Mucosa of descending colon (tissue), 3 donors: ENCODE measurements around the gene AOPEP. TPM values are rescaled to one million over a fixed set of nuclear protein-coding genes. Genes with fewer than 3 reads are reported as not detected.
"Not testable (repeated sequence)": the region's sequence is repeated elsewhere in the genome, so short reads cannot be mapped to it uniquely, and the experiment has no call there.

Experiments used
- ATAC-seq: fragments of 200-7000 bp; cut with Tn5 transposase; one replicate; pipeline ENCODE4 v1.9.1; 2020; ENCODE audit warnings: mild to moderate bottlenecking, moderate library complexity
- DNase-seq, 3 donors: peaks; one replicate each; pipeline ENCODE4 v3.0.0-alpha.2; 2020
- H3K36me3 ChIP-seq: fragments of 200-600 bp; one replicate; pipeline ENCODE4 v1.8.0; 2021; ENCODE audit warnings: low read depth, mild to moderate bottlenecking
- H3K4me1 ChIP-seq: fragments of 200-600 bp; one replicate; pipeline ENCODE4 v1.8.0; 2021; ENCODE audit warnings: low read depth, mild to moderate bottlenecking
- H3K4me3 ChIP-seq: fragments of 200-600 bp; one replicate; pipeline ENCODE4 v1.8.0; 2021; ENCODE audit warnings: mild to moderate bottlenecking
- H3K9me3 ChIP-seq: fragments of 200-600 bp; one replicate; pipeline ENCODE4 v1.8.0; 2021; ENCODE audit warnings: mild to moderate bottlenecking
- CTCF ChIP-seq: fragments of 200-600 bp; IDR thresholded peaks from one replicate; pipeline ENCODE4 v1.8.0; 2022; ENCODE audit warnings: antibody characterized with exemption, mild to moderate bottlenecking
- intact Hi-C, 2 donors: fragments of 100-400 bp; cut with DNase I in 1 of 2; cut with micrococcal nuclease in 1 of 2; formaldehyde crosslinking; loops; one replicate each; pipeline versions ENCODE4 v1.11.0 to v1.11.1; 2022; cut with DNase I, micrococcal nuclease
- total RNA-seq, 3 donors: library from RNA; stranded (reverse); fragmentation: NEBNext Ultra II Directional in 2 of 3; extraction: Animal tissue kit (Norgen Biotek cat#: 25700) in 2 of 3; gene quantifications; one replicate each; pipeline versions ENCODE4 v1.2.1 to v1.2.4, GENCODE V29; 2021 to 2023
- donor health status: DM: no; HTN: no; CAD: no; lungs with moderate emphysema.
- donor health status: DM: no; HTN: no; CAD: no.
- donor health status: DM: no; HTN: yes; CAD: no.

AOPEP gene
- total RNA-seq, 3 donors from 2014 or later: 47.5 to 102 (median 57.8) TPM

GRCh38 chr9:95018099-95018936 lies 291.8 kb downstream of the AOPEP start:
- Histone ChIP-seq H3K4me1 (no peaks in the 10 kb centered on the region), H3K9me3 (no peaks in the 10 kb centered on the region), H3K36me3 (no peaks in the 10 kb centered on the region), H3K4me3 (no peak overlapping the region)
- ATAC-seq (peak; percentile 39), DNase-seq (no peak)
- intact Hi-C loops: no loop called here
- TF ChIP-seq CTCF: no peak

- H3K4me3 ChIP-seq, DNase-seq, H3K9me3 ChIP-seq, ATAC-seq, H3K36me3 ChIP-seq: not testable (repeated sequence)
- intact Hi-C loops: loop anchor here in 1 of 2 donors (10.0 kb wide), 1 partner anchor 236 kb away; no protein-coding TSS in a partner anchor
- peaks cover 22% of the 10 kb centered on the region for H3K4me1 ChIP-seq
Measured at GRCh38 chr9:95020644-95021043, 294.1 kb downstream of the AOPEP start.

- Histone ChIP-seq H3K4me1 (peaks cover 28% of the 10 kb centered on the region), H3K36me3 (no peaks in the 10 kb centered on the region), H3K4me3 (no peak overlapping the region), H3K9me3 (no peaks in the 10 kb centered on the region)
- no peak for TF ChIP-seq CTCF
- DNase-seq (no peak), ATAC-seq (no peak)
- intact Hi-C loops: loop anchor here in 1 of 2 donors (10.0 kb wide), 1 partner anchor 237 kb away; no protein-coding TSS in a partner anchor
Measured at GRCh38 chr9:95021166-95021886, 294.8 kb downstream of the AOPEP start.

- no peak for TF ChIP-seq CTCF
- intact Hi-C loops: loop anchor here in 1 of 2 donors (10.0 kb wide), 1 partner anchor 238 kb away; no protein-coding TSS in a partner anchor
- DNase-seq (no peak), ATAC-seq (no peak)
- no peaks in the 10 kb centered on the region for H3K9me3 ChIP-seq
- no peak overlapping the region for H3K4me3 ChIP-seq
- no peaks in the 10 kb centered on the region for H3K36me3 ChIP-seq
- H3K4me1 ChIP-seq: peaks cover 28% of the 10 kb centered on the region
Measured at GRCh38 chr9:95022657-95023056, 296.2 kb downstream of the AOPEP start.

- no peaks in the 10 kb centered on the region for H3K9me3 ChIP-seq
- intact Hi-C loops: loop anchor here in 1 of 2 donors (10.0 kb wide), 1 partner anchor 239 kb away; no protein-coding TSS in a partner anchor
- peaks cover 28% of the 10 kb centered on the region for H3K4me1 ChIP-seq
- no peak for ATAC-seq
- H3K4me3 ChIP-seq: no peak overlapping the region
- H3K36me3 ChIP-seq: no peaks in the 10 kb centered on the region
- DNase-seq: no peak
- no peak for TF ChIP-seq CTCF
Measured at GRCh38 chr9:95023217-95024003, 296.9 kb downstream of the AOPEP start.
